ENCODE results near the gene EHBP1L1. TPM values are rescaled to one million over a fixed set of nuclear protein-coding genes. Genes with fewer than 3 reads are reported as not detected.
A peak's percentile ranks its signal among the peaks of the same experiment; 100 is the strongest.

The EHBP1L1 gene
- total and polyA plus RNA-seq, 2 of the 13 experiments (the other 11 are each of a cell fraction or from before 2014, with no cell fraction given): 8.3 to 10.6 TPM

DNA sequence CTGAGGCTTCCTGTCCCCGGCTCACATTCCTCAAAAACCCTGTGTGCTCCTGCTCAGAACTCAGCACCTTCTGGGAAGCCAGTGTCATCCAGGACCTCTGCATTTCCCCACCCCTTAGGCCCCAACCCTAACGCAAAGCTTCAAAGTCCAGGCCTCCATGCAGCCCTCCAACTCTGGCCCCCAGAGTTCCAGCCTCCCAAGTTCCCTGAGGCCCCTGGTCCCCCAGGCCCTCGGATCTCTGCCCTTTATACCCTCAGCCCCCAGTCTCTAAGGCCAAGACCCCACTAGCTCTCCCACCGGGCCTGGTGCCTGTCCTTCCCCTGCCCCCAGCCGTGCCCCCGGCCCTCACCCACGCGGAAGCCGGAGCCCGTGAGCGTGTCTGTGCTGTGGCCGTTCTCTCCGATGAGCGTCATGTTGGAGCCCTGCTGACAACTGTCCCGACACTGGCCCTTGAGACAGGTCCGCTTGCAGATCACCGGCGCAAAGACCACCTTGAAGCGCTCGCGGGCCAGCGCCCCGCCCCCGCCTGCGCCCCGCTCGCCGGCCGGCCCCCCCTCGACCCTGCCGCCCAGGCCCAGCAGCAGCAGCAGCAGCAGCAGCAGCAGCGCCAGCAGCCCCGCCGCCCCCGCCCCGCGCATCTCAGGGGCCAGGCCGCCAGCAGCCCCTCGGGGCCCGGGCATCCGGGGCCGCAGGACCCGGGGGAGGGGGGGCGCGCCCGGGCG is 18.4 kb upstream of the EHBP1L1 start (continued):
- TF ChIP-seq, protein P1, sequence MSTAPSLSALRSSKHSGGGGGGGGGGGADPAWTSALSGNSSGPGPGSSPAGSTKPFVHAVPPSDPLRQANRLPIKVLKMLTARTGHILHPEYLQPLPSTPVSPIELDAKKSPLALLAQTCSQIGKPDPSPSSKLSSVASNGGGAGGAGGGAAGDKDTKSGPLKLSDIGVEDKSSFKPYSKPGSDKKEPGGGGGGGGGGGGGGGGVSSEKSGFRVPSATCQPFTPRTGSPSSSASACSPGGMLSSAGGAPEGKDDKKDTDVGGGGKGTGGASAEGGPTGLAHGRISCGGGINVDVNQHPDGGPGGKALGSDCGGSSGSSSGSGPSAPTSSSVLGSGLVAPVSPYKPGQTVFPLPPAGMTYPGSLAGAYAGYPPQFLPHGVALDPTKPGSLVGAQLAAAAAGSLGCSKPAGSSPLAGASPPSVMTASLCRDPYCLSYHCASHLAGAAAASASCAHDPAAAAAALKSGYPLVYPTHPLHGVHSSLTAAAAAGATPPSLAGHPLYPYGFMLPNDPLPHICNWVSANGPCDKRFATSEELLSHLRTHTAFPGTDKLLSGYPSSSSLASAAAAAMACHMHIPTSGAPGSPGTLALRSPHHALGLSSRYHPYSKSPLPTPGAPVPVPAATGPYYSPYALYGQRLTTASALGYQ (CRISPR knock-in tag; IDR thresholded peaks at IDR 0.05): no peak
- no peak for TF ChIP-seq ISX (CRISPR knock-in tag; conservative IDR thresholded peaks at IDR 0.05)
- TF ChIP-seq MYNN (CRISPR knock-in tag; IDR thresholded peaks at IDR 0.05; ENCODE audit: low read depth): no peak
- TF ChIP-seq, protein P2, sequence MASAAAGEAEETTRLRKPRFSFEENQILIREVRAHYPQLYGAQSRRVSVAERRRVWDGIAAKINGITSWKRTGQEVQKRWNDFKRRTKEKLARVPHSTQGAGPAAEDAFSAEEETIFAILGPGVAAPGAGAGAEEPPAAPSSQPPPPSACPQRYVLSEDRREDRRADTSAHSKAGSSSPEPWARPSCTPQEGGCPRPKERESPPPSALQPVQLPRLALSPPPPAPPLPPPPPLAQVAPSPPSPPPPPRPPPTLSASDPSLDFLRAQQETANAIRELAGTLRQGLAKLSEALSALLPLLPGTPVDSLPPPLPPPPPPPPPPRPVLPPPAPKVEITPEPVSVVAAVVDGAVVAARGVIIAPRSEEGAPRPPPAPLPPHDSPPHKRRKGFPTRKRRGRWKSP (CRISPR knock-in tag; IDR thresholded peaks at IDR 0.05): no peak
- TF ChIP-seq, protein P3, sequence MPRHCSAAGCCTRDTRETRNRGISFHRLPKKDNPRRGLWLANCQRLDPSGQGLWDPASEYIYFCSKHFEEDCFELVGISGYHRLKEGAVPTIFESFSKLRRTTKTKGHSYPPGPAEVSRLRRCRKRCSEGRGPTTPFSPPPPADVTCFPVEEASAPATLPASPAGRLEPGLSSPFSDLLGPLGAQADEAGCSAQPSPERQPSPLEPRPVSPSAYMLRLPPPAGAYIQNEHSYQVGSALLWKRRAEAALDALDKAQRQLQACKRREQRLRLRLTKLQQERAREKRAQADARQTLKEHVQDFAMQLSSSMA (CRISPR knock-in tag; IDR thresholded peaks at IDR 0.05): 0 out of 2 replicates have a peak, but pooled peaks have one; percentile 28
- TF ChIP-seq, protein P4, sequence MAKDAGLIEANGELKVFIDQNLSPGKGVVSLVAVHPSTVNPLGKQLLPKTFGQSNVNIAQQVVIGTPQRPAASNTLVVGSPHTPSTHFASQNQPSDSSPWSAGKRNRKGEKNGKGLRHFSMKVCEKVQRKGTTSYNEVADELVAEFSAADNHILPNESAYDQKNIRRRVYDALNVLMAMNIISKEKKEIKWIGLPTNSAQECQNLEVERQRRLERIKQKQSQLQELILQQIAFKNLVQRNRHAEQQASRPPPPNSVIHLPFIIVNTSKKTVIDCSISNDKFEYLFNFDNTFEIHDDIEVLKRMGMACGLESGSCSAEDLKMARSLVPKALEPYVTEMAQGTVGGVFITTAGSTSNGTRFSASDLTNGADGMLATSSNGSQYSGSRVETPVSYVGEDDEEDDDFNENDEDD (CRISPR knock-in tag; IDR thresholded peaks at IDR 0.05; ENCODE audit: borderline replicate concordance): no peak
- no peak for TF ChIP-seq ZNF562 (CRISPR knock-in tag; IDR thresholded peaks at IDR 0.05; ENCODE audit: borderline replicate concordance)
- TF ChIP-seq, protein P5, sequence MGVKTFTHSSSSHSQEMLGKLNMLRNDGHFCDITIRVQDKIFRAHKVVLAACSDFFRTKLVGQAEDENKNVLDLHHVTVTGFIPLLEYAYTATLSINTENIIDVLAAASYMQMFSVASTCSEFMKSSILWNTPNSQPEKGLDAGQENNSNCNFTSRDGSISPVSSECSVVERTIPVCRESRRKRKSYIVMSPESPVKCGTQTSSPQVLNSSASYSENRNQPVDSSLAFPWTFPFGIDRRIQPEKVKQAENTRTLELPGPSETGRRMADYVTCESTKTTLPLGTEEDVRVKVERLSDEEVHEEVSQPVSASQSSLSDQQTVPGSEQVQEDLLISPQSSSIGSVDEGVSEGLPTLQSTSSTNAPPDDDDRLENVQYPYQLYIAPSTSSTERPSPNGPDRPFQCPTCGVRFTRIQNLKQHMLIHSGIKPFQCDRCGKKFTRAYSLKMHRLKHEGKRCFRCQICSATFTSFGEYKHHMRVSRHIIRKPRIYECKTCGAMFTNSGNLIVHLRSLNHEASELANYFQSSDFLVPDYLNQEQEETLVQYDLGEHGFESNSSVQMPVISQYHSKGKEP (CRISPR knock-in tag; IDR thresholded peaks at IDR 0.05): no peak
- no peak for TF ChIP-seq AGO2 (optimal IDR thresholded peaks at IDR 0.05; ENCODE audit: low read depth, low read length)
- 0 out of 2 replicates have a peak, but pooled peaks have one; percentile 22 for TF ChIP-seq BCL6 (CRISPR knock-in tag; IDR thresholded peaks at IDR 0.05)
- TF ChIP-seq, protein P6, sequence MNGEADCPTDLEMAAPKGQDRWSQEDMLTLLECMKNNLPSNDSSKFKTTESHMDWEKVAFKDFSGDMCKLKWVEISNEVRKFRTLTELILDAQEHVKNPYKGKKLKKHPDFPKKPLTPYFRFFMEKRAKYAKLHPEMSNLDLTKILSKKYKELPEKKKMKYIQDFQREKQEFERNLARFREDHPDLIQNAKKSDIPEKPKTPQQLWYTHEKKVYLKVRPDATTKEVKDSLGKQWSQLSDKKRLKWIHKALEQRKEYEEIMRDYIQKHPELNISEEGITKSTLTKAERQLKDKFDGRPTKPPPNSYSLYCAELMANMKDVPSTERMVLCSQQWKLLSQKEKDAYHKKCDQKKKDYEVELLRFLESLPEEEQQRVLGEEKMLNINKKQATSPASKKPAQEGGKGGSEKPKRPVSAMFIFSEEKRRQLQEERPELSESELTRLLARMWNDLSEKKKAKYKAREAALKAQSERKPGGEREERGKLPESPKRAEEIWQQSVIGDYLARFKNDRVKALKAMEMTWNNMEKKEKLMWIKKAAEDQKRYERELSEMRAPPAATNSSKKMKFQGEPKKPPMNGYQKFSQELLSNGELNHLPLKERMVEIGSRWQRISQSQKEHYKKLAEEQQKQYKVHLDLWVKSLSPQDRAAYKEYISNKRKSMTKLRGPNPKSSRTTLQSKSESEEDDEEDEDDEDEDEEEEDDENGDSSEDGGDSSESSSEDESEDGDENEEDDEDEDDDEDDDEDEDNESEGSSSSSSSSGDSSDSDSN (CRISPR knock-in tag; IDR thresholded peaks at IDR 0.05): peak; percentile 73
- TF ChIP-seq U2AF2 (IDR thresholded peaks at IDR 0.05; ENCODE audit: low read depth, low read length): 0 out of 2 replicates have a peak, but pooled peaks have one; percentile 51
- no peak for TF ChIP-seq ZNF773 (CRISPR knock-in tag; IDR thresholded peaks at IDR 0.05; ENCODE audit: borderline replicate concordance)

Measured in HepG2 (cell line).